ENCODE data around the gene TPTE2.

TPTE2 gene

DNA sequence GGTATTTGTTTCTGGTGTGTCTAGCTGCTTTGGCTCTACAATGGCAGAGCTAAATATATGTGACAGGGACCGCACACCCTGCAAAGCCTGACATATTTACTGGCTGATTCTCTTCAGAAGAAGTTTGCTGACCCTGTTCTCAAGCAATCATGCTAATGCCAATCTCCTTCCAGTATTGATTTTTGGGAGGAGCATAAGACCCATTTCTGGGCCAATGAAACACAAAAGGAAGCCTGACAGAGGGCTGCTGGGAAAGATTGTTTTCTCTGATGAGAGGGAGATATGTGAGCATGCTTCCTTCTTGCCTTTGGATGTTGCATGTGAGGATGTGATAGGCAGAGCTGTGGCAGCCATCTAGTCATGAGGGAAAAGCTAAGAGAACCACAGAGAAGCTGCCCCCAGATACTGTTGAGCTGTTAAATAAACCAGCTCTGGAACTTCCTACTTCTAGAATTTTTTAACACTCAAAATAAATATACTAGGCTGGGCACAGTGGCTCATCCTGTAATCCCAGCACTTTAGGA, 31.4 kb upstream of the TPTE2 start:
- Histone ChIP-seq H3K79me1 (ENCODE audit: low read length) (no peaks in the 10 kb centered on the region), H3K18ac (ENCODE audit: low read length) (no peak overlapping the region), H3K4me3 (ENCODE audit: low read length) (no peak overlapping the region), H2BK5ac (ENCODE audit: low read length) (no peak overlapping the region), H2BK15ac (replicated peaks; ENCODE audit: low read depth) (no peak overlapping the region), H3K36me3 (ENCODE audit: control insufficient read depth, insufficient read depth, low read length) (no peaks in the 10 kb centered on the region), H3K4ac (ENCODE audit: low read depth, low read length) (no peak overlapping the region), H3K4me1 (ENCODE audit: control insufficient read depth, low read depth, low read length) (no peaks in the 10 kb centered on the region), H3K9ac (ENCODE audit: low read length) (no peak overlapping the region), H2AK5ac (ENCODE audit: low read length) (no peak overlapping the region), H3K4me2 (ENCODE audit: low read length) (no peak overlapping the region), H4K5ac (ENCODE audit: low read length) (no peak overlapping the region), H3K27me3 (ENCODE audit: insufficient read depth, low read length, poor library complexity) (no peaks in the 10 kb centered on the region), H4K8ac (ENCODE audit: low read depth, low read length) (no peak overlapping the region), H3K23ac (ENCODE audit: low read length) (no peak overlapping the region), H2BK120ac (ENCODE audit: low read depth, low read length) (no peak overlapping the region), H3K27ac (ENCODE audit: low read depth, low read length) (no peak overlapping the region), H3K56ac (ENCODE audit: low read length) (no peak overlapping the region), H3K79me2 (ENCODE audit: control insufficient read depth, insufficient read depth, low read length) (no peaks in the 10 kb centered on the region)
- DNase-seq, result no peak
- no CpG with 5 or more reads among the region's 1 CpG for WGBS (ENCODE audit: extremely low coverage, insufficient coverage, low lambda C conversion rate)

DNA sequence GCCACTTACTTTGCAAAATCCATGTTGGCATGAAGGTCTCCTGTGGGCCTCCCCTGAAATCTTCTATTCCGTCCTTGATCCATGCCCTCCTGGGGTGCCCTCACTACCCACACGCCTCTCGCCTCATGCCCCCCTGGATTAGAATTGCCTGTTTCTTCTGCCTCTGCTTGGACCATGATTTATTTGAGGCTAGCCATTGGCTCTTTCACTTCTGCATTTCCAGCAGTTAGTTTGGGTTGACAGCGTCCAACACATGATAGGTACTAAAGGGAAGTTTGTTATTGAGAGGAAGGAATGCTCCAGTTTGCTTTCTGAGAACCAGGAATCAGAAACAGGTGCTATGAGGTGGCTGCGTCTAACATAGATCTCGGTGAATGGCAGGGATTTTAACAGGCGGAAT, 30.5 kb upstream of the TPTE2 start:
- Histone ChIP-seq H2BK120ac (ENCODE audit: low read depth, low read length) (no peak overlapping the region), H3K36me3 (ENCODE audit: control insufficient read depth, insufficient read depth, low read length) (no peaks in the 10 kb centered on the region), H3K79me1 (ENCODE audit: low read length) (no peaks in the 10 kb centered on the region), H3K23ac (ENCODE audit: low read length) (no peak overlapping the region), H3K4ac (ENCODE audit: low read depth, low read length) (no peak overlapping the region), H3K56ac (ENCODE audit: low read length) (no peak overlapping the region), H3K9ac (ENCODE audit: low read length) (no peak overlapping the region), H3K79me2 (ENCODE audit: control insufficient read depth, insufficient read depth, low read length) (no peaks in the 10 kb centered on the region), H4K8ac (ENCODE audit: low read depth, low read length) (no peak overlapping the region), H3K27ac (ENCODE audit: low read depth, low read length) (no peak overlapping the region), H3K18ac (ENCODE audit: low read length) (no peak overlapping the region), H3K4me2 (ENCODE audit: low read length) (no peak overlapping the region), H3K27me3 (ENCODE audit: insufficient read depth, low read length, poor library complexity) (no peaks in the 10 kb centered on the region), H2BK15ac (replicated peaks; ENCODE audit: low read depth) (no peak overlapping the region), H2AK5ac (ENCODE audit: low read length) (no peak overlapping the region), H3K4me3 (ENCODE audit: low read length) (no peak overlapping the region), H3K4me1 (ENCODE audit: control insufficient read depth, low read depth, low read length) (no peaks in the 10 kb centered on the region), H4K5ac (ENCODE audit: low read length) (no peak overlapping the region), H2BK5ac (ENCODE audit: low read length) (no peak overlapping the region)
- no peak for DNase-seq
- no CpG with 5 or more reads among the region's 7 CpGs for WGBS (ENCODE audit: extremely low coverage, insufficient coverage, low lambda C conversion rate)

DNA sequence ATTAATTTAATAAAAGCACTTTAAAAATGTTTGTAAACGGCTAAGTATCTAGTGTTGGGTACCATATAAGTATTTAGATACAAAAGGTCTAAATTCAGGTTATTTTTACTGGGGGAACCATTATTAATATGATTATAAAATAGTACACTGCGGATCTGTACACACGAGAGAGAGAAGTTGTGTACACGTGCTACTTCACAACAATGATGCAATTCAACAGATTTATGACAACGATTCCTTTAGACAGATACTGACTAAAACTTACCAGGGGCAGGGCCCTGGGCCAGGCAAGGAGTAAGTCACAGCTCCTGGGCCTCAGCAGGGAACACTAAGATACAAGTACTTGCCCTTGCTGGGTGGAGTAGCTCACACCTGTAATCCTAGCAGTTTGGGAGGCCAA, 29.1 kb upstream of the TPTE2 start:
- Histone ChIP-seq H3K56ac (ENCODE audit: low read length) (no peak overlapping the region), H3K27ac (ENCODE audit: low read depth, low read length) (no peak overlapping the region), H4K5ac (ENCODE audit: low read length) (no peak overlapping the region), H3K4me2 (ENCODE audit: low read length) (no peak overlapping the region), H3K27me3 (ENCODE audit: insufficient read depth, low read length, poor library complexity) (no peaks in the 10 kb centered on the region), H3K4ac (ENCODE audit: low read depth, low read length) (no peak overlapping the region), H3K23ac (ENCODE audit: low read length) (no peak overlapping the region), H3K79me2 (ENCODE audit: control insufficient read depth, insufficient read depth, low read length) (no peaks in the 10 kb centered on the region), H3K36me3 (ENCODE audit: control insufficient read depth, insufficient read depth, low read length) (no peaks in the 10 kb centered on the region), H3K18ac (ENCODE audit: low read length) (no peak overlapping the region), H2BK15ac (replicated peaks; ENCODE audit: low read depth) (no peak overlapping the region), H3K4me1 (ENCODE audit: control insufficient read depth, low read depth, low read length) (no peaks in the 10 kb centered on the region), H3K9ac (ENCODE audit: low read length) (no peak overlapping the region), H2BK5ac (ENCODE audit: low read length) (no peak overlapping the region), H4K8ac (ENCODE audit: low read depth, low read length) (no peak overlapping the region), H2BK120ac (ENCODE audit: low read depth, low read length) (no peak overlapping the region), H2AK5ac (ENCODE audit: low read length) (no peak overlapping the region), H3K79me1 (ENCODE audit: low read length) (no peaks in the 10 kb centered on the region), H3K4me3 (ENCODE audit: low read length) (no peak overlapping the region)
- no CpG with 5 or more reads among the region's 5 CpGs for WGBS (ENCODE audit: extremely low coverage, insufficient coverage, low lambda C conversion rate)
- DNase-seq, result no peak

GRCh38 chr13:19589312-19589711, 28.0 kb upstream of the TPTE2 start:
- no CpG with 5 or more reads among the region's 2 CpGs for WGBS (ENCODE audit: extremely low coverage, insufficient coverage, low lambda C conversion rate)
- Histone ChIP-seq H2BK120ac (ENCODE audit: low read depth, low read length) (no peak overlapping the region), H3K27ac (ENCODE audit: low read depth, low read length) (no peak overlapping the region), H3K23ac (ENCODE audit: low read length) (no peak overlapping the region), H3K56ac (ENCODE audit: low read length) (no peak overlapping the region), H3K4me2 (ENCODE audit: low read length) (no peak overlapping the region), H2AK5ac (ENCODE audit: low read length) (no peak overlapping the region), H3K36me3 (ENCODE audit: control insufficient read depth, insufficient read depth, low read length) (no peaks in the 10 kb centered on the region), H3K79me2 (ENCODE audit: control insufficient read depth, insufficient read depth, low read length) (no peaks in the 10 kb centered on the region), H3K9ac (ENCODE audit: low read length) (no peak overlapping the region), H3K18ac (ENCODE audit: low read length) (no peak overlapping the region), H3K4me3 (ENCODE audit: low read length) (no peak overlapping the region), H3K4ac (ENCODE audit: low read depth, low read length) (no peak overlapping the region), H3K79me1 (ENCODE audit: low read length) (no peaks in the 10 kb centered on the region), H4K5ac (ENCODE audit: low read length) (no peak overlapping the region), H2BK5ac (ENCODE audit: low read length) (no peak overlapping the region), H3K27me3 (ENCODE audit: insufficient read depth, low read length, poor library complexity) (no peaks in the 10 kb centered on the region), H4K8ac (ENCODE audit: low read depth, low read length) (no peak overlapping the region), H2BK15ac (replicated peaks; ENCODE audit: low read depth) (no peak overlapping the region), H3K4me1 (ENCODE audit: control insufficient read depth, low read depth, low read length) (no peaks in the 10 kb centered on the region)
- no peak for DNase-seq

- Histone ChIP-seq H2AK5ac (ENCODE audit: low read length) (no peak overlapping the region), H3K18ac (ENCODE audit: low read length) (no peak overlapping the region), H3K36me3 (ENCODE audit: control insufficient read depth, insufficient read depth, low read length) (no peaks in the 10 kb centered on the region), H3K9ac (ENCODE audit: low read length) (no peak overlapping the region), H3K4ac (ENCODE audit: low read depth, low read length) (no peak overlapping the region), H4K5ac (ENCODE audit: low read length) (no peak overlapping the region), H2BK120ac (ENCODE audit: low read depth, low read length) (no peak overlapping the region), H3K79me1 (ENCODE audit: low read length) (no peaks in the 10 kb centered on the region), H3K4me3 (ENCODE audit: low read length) (no peak overlapping the region), H3K79me2 (ENCODE audit: control insufficient read depth, insufficient read depth, low read length) (no peaks in the 10 kb centered on the region), H3K4me2 (ENCODE audit: low read length) (no peak overlapping the region), H3K27ac (ENCODE audit: low read depth, low read length) (no peak overlapping the region), H2BK15ac (replicated peaks; ENCODE audit: low read depth) (no peak overlapping the region), H3K27me3 (ENCODE audit: insufficient read depth, low read length, poor library complexity) (no peaks in the 10 kb centered on the region), H2BK5ac (ENCODE audit: low read length) (no peak overlapping the region), H3K23ac (ENCODE audit: low read length) (no peak overlapping the region), H3K4me1 (ENCODE audit: control insufficient read depth, low read depth, low read length) (no peaks in the 10 kb centered on the region), H3K56ac (ENCODE audit: low read length) (no peak overlapping the region), H4K8ac (ENCODE audit: low read depth, low read length) (no peak overlapping the region)
- peak; percentile 20 for DNase-seq
- no CpG with 5 or more reads among the region's 9 CpGs for WGBS (ENCODE audit: extremely low coverage, insufficient coverage, low lambda C conversion rate)
Observed at GRCh38 chr13:19587635-19588300, 26.4 kb upstream of the TPTE2 start.

Measured in mesendoderm (in vitro differentiated cells).